ENCODE measurements around the gene TAMALIN. TPM values are rescaled to one million over a fixed set of nuclear protein-coding genes. Genes with fewer than 3 reads are reported as not detected.

The TAMALIN gene
- 1 to 10 TPM; 1.1 to 3.1 (median 1.2) TPM for polyA plus RNA-seq

DNA sequence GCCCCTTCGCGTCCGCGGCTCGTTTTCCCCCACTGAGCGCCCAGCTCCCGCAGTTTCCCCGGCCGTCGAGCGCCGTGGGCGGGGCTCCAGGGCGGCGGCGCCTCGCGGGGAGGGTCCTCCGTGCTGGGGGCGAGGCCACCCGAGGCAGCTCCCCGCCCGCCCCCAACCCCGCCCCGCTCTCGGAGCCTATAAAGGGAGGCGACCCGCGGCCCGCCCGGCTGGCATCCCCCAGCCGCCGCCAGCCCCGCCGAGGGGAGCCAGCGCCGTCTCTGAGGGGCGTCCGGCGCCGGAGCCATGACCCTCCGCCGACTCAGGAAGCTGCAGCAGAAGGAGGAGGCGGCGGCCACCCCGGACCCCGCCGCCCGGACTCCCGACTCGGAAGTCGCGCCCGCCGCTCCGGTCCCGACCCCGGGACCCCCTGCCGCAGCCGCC is at the start of gene TAMALIN:
TAMALIN (plus strand) TSS at position 221 of the 432 bp plus-strand sequence; CDS start at position 295, 74 bp downstream.
- Mint-ChIP-seq H3K9me3 (no peaks in the 10 kb centered on the region), H3K4me1 (peaks cover 21 to 25% of the 10 kb centered on the region in 2 donors)

GRCh38 chr12:51958542-51958941 is 48.2 kb upstream of the TAMALIN start:
- no peak overlapping the region for H3K4me3 Mint-ChIP-seq
- no peaks in the 10 kb centered on the region for H3K9me3 Mint-ChIP-seq
- no peak for DNase-seq
- peaks cover 0 to 9% of the 10 kb centered on the region in 2 donors for H3K4me1 Mint-ChIP-seq
- H3K27ac Mint-ChIP-seq, result no peak overlapping the region
- peaks cover 0 to 10% (median 0%) of the 10 kb centered on the region in 3 donors for H3K36me3 Mint-ChIP-seq
- peaks cover 0 to 2% (median 0%) of the 10 kb centered on the region in 3 donors for H3K27me3 Mint-ChIP-seq (ENCODE audit: low read depth in 3 of 3)

More for the DNA sequence above, at the start of gene TAMALIN:
- H3K36me3 Mint-ChIP-seq, result no peaks in the 10 kb centered on the region
- H3K27ac Mint-ChIP-seq, result peak within 1 kb of the TSS; percentile 41 to 98 (median 96)
- H3K4me3 Mint-ChIP-seq, result peak within 1 kb of the TSS; percentile 87 to 93 (median 91)
- peaks cover 16 to 41% (median 29%) of the 10 kb centered on the region in 3 donors for H3K27me3 Mint-ChIP-seq (ENCODE audit: low read depth in 3 of 3)
- DNase-seq, result peak; percentile 81 to 87 (median 86)

DNA sequence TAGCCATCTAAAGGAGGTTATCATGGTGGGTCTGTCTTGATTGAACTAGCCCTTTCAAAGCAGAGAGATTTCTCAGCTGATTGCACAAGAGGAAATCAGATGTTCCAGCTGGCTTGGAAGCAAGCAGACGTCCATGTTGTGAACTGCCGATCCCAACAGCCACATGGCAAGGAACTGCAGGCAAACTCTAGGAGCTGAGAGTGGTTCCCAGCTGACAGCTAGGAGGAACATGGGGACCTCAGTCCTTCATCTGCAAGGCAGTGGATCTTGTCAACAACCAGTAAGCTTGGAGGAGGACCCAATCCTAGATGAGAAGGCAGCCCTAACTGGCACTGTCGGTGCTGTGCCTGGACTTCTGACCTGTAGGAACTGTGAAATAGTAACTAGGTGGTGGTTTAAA is 47.5 kb upstream of the TAMALIN start:
- H3K4me1 Mint-ChIP-seq, result peaks cover 0 to 8% of the 10 kb centered on the region in 2 donors
- no peak overlapping the region for H3K27ac Mint-ChIP-seq
- H3K4me3 Mint-ChIP-seq, result no peak overlapping the region
- peaks cover 0 to 10% (median 0%) of the 10 kb centered on the region in 3 donors for H3K36me3 Mint-ChIP-seq
- peaks cover 0 to 2% (median 0%) of the 10 kb centered on the region in 3 donors for H3K27me3 Mint-ChIP-seq (ENCODE audit: low read depth in 3 of 3)
- DNase-seq, result no peak
- no peaks in the 10 kb centered on the region for H3K9me3 Mint-ChIP-seq

- peaks cover 0 to 2% (median 0%) of the 10 kb centered on the region in 3 donors for H3K27me3 Mint-ChIP-seq (ENCODE audit: low read depth in 3 of 3)
- peaks cover 0 to 8% of the 10 kb centered on the region in 2 donors for H3K4me1 Mint-ChIP-seq
- no peaks in the 10 kb centered on the region for H3K9me3 Mint-ChIP-seq
- H3K4me3 Mint-ChIP-seq, result no peak overlapping the region
- H3K27ac Mint-ChIP-seq, result no peak overlapping the region
- no peak for DNase-seq
- peaks cover 0 to 10% (median 0%) of the 10 kb centered on the region in 3 donors for H3K36me3 Mint-ChIP-seq
Observed at GRCh38 chr12:51959921-51960320, 46.8 kb upstream of the TAMALIN start.

GRCh38 chr12:51960488-51960887 is 46.3 kb upstream of the TAMALIN start:
- DNase-seq, result no peak
- Mint-ChIP-seq H3K4me3 (no peak overlapping the region), H3K27me3 (ENCODE audit: low read depth in 3 of 3) (peaks cover 0 to 2% (median 0%) of the 10 kb centered on the region in 3 donors), H3K9me3 (no peaks in the 10 kb centered on the region), H3K27ac (no peak overlapping the region), H3K4me1 (peaks cover 0 to 8% of the 10 kb centered on the region in 2 donors), H3K36me3 (peaks cover 0 to 10% (median 0%) of the 10 kb centered on the region in 3 donors)

GRCh38 chr12:51960890-51961289 is 45.9 kb upstream of the TAMALIN start:
- peaks cover 0 to 2% (median 0%) of the 10 kb centered on the region in 3 donors for H3K27me3 Mint-ChIP-seq (ENCODE audit: low read depth in 3 of 3)
- H3K27ac Mint-ChIP-seq, result no peak overlapping the region
- H3K36me3 Mint-ChIP-seq, result peaks cover 0 to 10% (median 3%) of the 10 kb centered on the region in 3 donors
- no peak overlapping the region for H3K4me3 Mint-ChIP-seq
- DNase-seq, result no peak
- no peaks in the 10 kb centered on the region for H3K9me3 Mint-ChIP-seq
- peaks cover 0 to 4% of the 10 kb centered on the region in 2 donors for H3K4me1 Mint-ChIP-seq

GRCh38 chr12:51961834-51962233 is 44.9 kb upstream of the TAMALIN start:
- H3K4me1 Mint-ChIP-seq, result no peaks in the 10 kb centered on the region
- peak overlapping the region in 1 of 6 donors; percentile 45 for H3K27ac Mint-ChIP-seq
- H3K36me3 Mint-ChIP-seq, result peaks cover 0 to 10% (median 4%) of the 10 kb centered on the region in 3 donors
- H3K4me3 Mint-ChIP-seq, result no peak overlapping the region
- no peaks in the 10 kb centered on the region for H3K9me3 Mint-ChIP-seq
- no peak for DNase-seq
- H3K27me3 Mint-ChIP-seq (ENCODE audit: low read depth in 3 of 3), result peaks cover 0 to 2% (median 0%) of the 10 kb centered on the region in 3 donors

DNA sequence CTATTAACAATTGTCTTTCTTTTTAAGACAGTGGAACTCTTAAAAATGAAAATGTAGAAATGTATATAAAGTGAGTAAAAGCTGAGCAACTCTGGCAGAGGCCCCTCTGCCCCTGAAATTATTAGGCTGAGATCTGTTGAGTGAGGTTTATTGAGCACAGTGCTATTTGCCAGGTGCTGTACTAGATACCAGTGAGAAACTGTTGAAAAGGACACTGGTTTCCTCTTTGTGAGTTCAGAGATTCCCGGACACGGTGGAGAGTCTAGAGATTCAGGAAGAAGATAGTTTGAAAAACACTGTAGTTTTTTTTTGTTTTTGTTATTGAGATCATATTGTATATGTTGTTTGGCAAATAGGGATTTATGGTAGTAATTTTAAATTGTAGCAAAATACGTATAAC is 44.0 kb upstream of the TAMALIN start:
- no peaks in the 10 kb centered on the region for H3K4me1 Mint-ChIP-seq
- DNase-seq, result no peak
- H3K9me3 Mint-ChIP-seq, result no peaks in the 10 kb centered on the region
- H3K36me3 Mint-ChIP-seq, result peaks cover 0 to 10% (median 4%) of the 10 kb centered on the region in 3 donors
- H3K27ac Mint-ChIP-seq, result no peak overlapping the region
- H3K27me3 Mint-ChIP-seq (ENCODE audit: low read depth in 3 of 3), result peaks cover 0 to 2% (median 0%) of the 10 kb centered on the region in 3 donors
- H3K4me3 Mint-ChIP-seq, result no peak overlapping the region

GRCh38 chr12:51963477-51963876 is 43.3 kb upstream of the TAMALIN start:
- Mint-ChIP-seq H3K9me3 (no peaks in the 10 kb centered on the region), H3K36me3 (peaks cover 0 to 10% (median 4%) of the 10 kb centered on the region in 3 donors), H3K27me3 (ENCODE audit: low read depth in 3 of 3) (peaks cover 0 to 2% (median 0%) of the 10 kb centered on the region in 3 donors), H3K4me1 (no peaks in the 10 kb centered on the region), H3K4me3 (no peak overlapping the region), H3K27ac (no peak overlapping the region)
- DNase-seq, result no peak

DNA sequence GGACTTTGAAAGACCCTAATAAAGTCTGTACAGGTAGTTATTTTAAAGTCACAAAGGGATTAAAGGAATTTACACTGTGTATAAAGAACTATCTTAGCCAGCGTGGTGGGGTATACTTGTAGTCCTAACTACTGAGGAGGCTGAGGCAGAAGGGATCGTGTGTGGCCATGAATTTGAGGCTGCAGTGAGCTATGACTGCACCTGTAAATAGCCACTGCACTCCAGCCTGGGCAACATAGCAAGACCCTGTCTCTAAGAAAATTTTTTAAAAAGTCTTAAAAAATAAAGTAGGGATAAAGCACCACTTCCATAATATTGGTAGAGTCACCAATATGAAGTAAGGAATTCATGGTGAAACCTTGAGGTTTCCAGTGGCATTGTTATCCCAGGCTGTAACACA is 37.1 kb upstream of the TAMALIN start:
- peak overlapping the region in 3 of 6 donors; percentile 3 to 70 (median 50) for H3K27ac Mint-ChIP-seq
- peaks cover 52 to 54% of the 10 kb centered on the region in 2 donors for H3K4me1 Mint-ChIP-seq

DNA sequence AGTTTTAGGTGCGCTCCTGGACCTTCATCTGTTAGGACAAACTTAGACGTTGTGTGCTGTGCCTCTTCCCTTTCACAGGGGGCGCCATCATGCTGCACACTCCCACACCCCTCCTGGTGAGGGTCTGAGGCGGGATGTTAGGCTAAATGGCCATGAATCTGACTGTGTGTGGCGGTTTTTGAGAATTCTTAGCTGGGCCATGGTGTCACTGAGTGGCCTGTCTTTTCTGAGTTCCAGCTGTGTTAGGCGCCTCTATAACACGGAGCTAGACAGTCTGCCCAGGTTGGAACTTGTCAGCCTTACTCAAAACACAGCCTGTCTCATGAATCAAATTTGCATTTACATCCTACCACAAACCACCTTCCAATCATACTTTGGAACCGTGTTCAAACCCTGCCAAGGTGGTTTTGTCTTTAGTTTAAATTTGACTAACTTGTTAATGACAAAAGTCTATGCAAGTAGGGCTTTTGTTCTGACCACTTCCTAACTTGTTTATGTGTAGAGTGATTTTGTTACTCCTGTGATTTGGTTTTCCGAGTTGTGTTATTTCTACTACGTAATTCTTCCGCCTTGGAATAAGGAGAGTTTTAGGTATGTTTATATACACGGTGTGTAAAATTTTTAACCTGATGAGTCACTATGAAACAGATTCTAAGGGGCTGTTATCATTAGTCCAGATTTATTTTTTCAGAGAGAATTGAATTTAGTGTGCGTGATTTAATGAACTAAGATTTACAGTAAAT is 35.7 kb upstream of the TAMALIN start:
- Mint-ChIP-seq H3K9me3 (no peaks in the 10 kb centered on the region), H3K4me1 (peaks cover 66 to 68% of the 10 kb centered on the region in 2 donors), H3K36me3 (peaks cover 0 to 8% (median 7%) of the 10 kb centered on the region in 3 donors), H3K27me3 (ENCODE audit: low read depth in 3 of 3) (peaks cover 0 to 2% (median 2%) of the 10 kb centered on the region in 3 donors), H3K27ac (peak overlapping the region; percentile 76 to 93 (median 82)), H3K4me3 (peak overlapping the region; percentile 60 to 89 (median 80))
- peak; percentile 58 to 63 (median 62) for DNase-seq

More for the DNA sequence above, 37.1 kb upstream of the TAMALIN start:
- Mint-ChIP-seq H3K9me3 (no peaks in the 10 kb centered on the region), H3K4me3 (peak overlapping the region in 3 of 5 donors; percentile 5 to 53 (median 10)), H3K27me3 (ENCODE audit: low read depth in 3 of 3) (peaks cover 0 to 2% (median 2%) of the 10 kb centered on the region in 3 donors), H3K36me3 (peaks cover 0 to 4% (median 0%) of the 10 kb centered on the region in 3 donors)
- DNase-seq, result no peak

GRCh38 chr12:51971679-51972421 is 34.9 kb upstream of the TAMALIN start:
- peaks cover 68 to 76% of the 10 kb centered on the region in 2 donors for H3K4me1 Mint-ChIP-seq
- H3K27me3 Mint-ChIP-seq (ENCODE audit: low read depth in 3 of 3), result peaks cover 0 to 3% (median 2%) of the 10 kb centered on the region in 3 donors
- peak overlapping the region; percentile 76 to 93 (median 86) for H3K27ac Mint-ChIP-seq
- no peaks in the 10 kb centered on the region for H3K9me3 Mint-ChIP-seq
- peaks cover 7 to 14% (median 13%) of the 10 kb centered on the region in 3 donors for H3K36me3 Mint-ChIP-seq
- peak overlapping the region; percentile 68 to 89 (median 80) for H3K4me3 Mint-ChIP-seq
- DNase-seq, result peak in 2 of 3 donors; percentile 16 to 19

- no peaks in the 10 kb centered on the region for H3K9me3 Mint-ChIP-seq
- peak overlapping the region; percentile 68 to 89 (median 80) for H3K4me3 Mint-ChIP-seq
- peaks cover 0 to 3% (median 2%) of the 10 kb centered on the region in 3 donors for H3K27me3 Mint-ChIP-seq (ENCODE audit: low read depth in 3 of 3)
- H3K27ac Mint-ChIP-seq, result peak overlapping the region; percentile 76 to 93 (median 86)
- H3K4me1 Mint-ChIP-seq, result peaks cover 68 to 77% of the 10 kb centered on the region in 2 donors
- no peak for DNase-seq
- H3K36me3 Mint-ChIP-seq, result peaks cover 9 to 16% (median 13%) of the 10 kb centered on the region in 3 donors
Observed at GRCh38 chr12:51972422-51972812, 34.3 kb upstream of the TAMALIN start.
